ENCODE results near the gene LRRC32. TPM values are rescaled to one million over a fixed set of nuclear protein-coding genes. Genes with fewer than 3 reads are reported as not detected.

Gene LRRC32
- total RNA-seq, 4 donors from 2014 or later, result 45.0 to 117 (median 73.4) TPM

- Histone ChIP-seq H3K4me3 (no peak overlapping the region), H3K27ac (no peak overlapping the region), H3K9me3 (peaks cover 0 to 5% (median 0%) of the 10 kb centered on the region in 4 donors), H3K27me3 (no peaks in the 10 kb centered on the region), H3K4me1 (peaks cover 0 to 10% (median 0%) of the 10 kb centered on the region in 4 donors), H3K36me3 (no peaks in the 10 kb centered on the region)
- WGBS, 2 donors, result 60 to 70% methylated on average over 5 of the region's 5 CpGs
- DNase-seq (ENCODE audit: low spot score in 2 of 2), result no peak
- TF ChIP-seq POLR2A (IDR thresholded peaks at IDR 0.05), result no peak
- TF ChIP-seq EP300 (IDR thresholded peaks at IDR 0.05), result no peak
- TF ChIP-seq CTCF (IDR thresholded peaks at IDR 0.05), result no peak
These were observed 33.8 kb upstream of the LRRC32 start for GRCh38 chr11:76704171-76704948.

GRCh38 chr11:76703707-76704106 lies 33.2 kb upstream of the LRRC32 start:
- 85 to 96% methylated on average over 1 of the region's 1 CpG for WGBS, 2 donors

GRCh38 chr11:76702336-76703128 lies 32.0 kb upstream of the LRRC32 start:
- 76 to 89% methylated on average over 3 of the region's 3 CpGs for WGBS, 2 donors
- TF ChIP-seq CTCF (IDR thresholded peaks at IDR 0.05) (no peak), EP300 (IDR thresholded peaks at IDR 0.05) (no peak), POLR2A (IDR thresholded peaks at IDR 0.05) (no peak)
- DNase-seq (ENCODE audit: low spot score in 2 of 2), result no peak
- Histone ChIP-seq H3K9me3 (peaks cover 0 to 5% (median 0%) of the 10 kb centered on the region in 4 donors), H3K4me3 (no peak overlapping the region), H3K27ac (no peak overlapping the region), H3K36me3 (no peaks in the 10 kb centered on the region), H3K4me1 (peaks cover 0 to 10% (median 0%) of the 10 kb centered on the region in 4 donors), H3K27me3 (no peaks in the 10 kb centered on the region)

More at GRCh38 chr11:76703707-76704106, 33.2 kb upstream of the LRRC32 start:
- TF ChIP-seq EP300 (IDR thresholded peaks at IDR 0.05), result no peak
- no peak for TF ChIP-seq POLR2A (IDR thresholded peaks at IDR 0.05)
- no peak for TF ChIP-seq CTCF (IDR thresholded peaks at IDR 0.05)
- Histone ChIP-seq H3K36me3 (no peaks in the 10 kb centered on the region), H3K9me3 (peaks cover 0 to 5% (median 0%) of the 10 kb centered on the region in 4 donors), H3K27me3 (no peaks in the 10 kb centered on the region), H3K4me3 (no peak overlapping the region), H3K27ac (no peak overlapping the region), H3K4me1 (peaks cover 0 to 10% (median 0%) of the 10 kb centered on the region in 4 donors)
- DNase-seq (ENCODE audit: low spot score in 2 of 2), result no peak

DNA sequence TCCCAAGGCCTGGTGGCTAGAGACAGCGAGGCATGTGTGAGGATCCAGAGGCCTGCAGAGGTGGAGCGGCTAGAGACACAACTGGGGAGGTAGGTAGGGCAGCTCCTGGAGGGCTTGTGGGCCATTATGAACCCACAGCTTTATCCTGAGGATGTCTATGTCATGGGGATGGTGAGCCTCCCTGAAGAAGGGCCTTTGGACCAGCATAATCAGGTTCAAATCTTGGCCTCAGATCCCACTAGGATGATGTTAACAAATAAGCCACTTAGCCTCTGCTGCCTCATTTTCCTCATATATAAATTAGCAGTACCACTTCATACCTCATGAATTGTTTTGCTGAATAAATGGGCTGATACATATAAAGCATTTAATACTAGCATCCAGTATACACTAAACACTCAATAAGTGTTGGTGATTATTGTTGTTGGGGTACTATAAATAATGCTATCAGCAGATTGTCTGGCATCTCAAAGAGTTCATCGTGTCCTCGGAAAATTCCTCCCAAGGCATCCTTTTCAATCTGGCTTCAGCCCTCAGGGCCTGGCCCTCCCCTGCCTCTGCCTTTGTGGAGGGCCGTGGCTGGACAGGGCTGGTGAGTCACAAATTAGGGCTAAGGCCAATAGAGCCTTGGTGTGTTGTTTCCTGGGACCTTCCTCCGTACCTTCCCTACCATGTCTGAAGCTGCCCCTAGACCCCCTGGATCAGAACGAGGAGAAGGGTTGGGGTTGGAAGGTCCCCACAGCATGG lies 30.9 kb upstream of the LRRC32 start:
- no peak for DNase-seq (ENCODE audit: low spot score in 2 of 2)
- 66 to 73% methylated on average over 7 of the region's 7 CpGs for WGBS, 2 donors
- TF ChIP-seq CTCF (IDR thresholded peaks at IDR 0.05) (no peak), EP300 (IDR thresholded peaks at IDR 0.05) (no peak), POLR2A (IDR thresholded peaks at IDR 0.05) (no peak)
- Histone ChIP-seq H3K4me3 (no peak overlapping the region), H3K36me3 (no peaks in the 10 kb centered on the region), H3K4me1 (peaks cover 0 to 10% (median 0%) of the 10 kb centered on the region in 4 donors), H3K9me3 (peaks cover 0 to 5% (median 0%) of the 10 kb centered on the region in 4 donors), H3K27ac (no peak overlapping the region), H3K27me3 (no peaks in the 10 kb centered on the region)
